Measurements from ENCODE around the gene PLEKHG2.
A peak's percentile ranks its signal among the peaks of the same experiment; 100 is the strongest.

PLEKHG2 gene

DNA sequence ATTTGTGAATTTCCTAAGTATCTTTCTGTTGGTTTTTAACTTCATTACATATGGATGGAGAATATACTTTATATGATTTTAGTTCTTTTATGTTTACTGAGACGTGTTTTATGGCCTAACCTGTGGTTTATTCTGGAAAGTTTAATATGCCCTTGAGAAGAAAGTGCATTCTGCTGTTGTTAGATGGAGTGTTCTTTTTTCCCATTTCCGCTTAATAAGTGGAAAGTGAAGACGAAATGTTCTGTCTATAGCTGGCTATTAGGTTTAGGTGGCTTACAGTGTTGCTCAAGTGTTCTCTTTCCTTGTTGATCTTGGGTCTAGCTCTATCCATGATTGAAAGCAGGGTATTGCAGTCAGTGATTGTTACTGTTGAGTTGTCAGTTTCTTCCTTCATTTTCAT is 50.9 kb downstream of the PLEKHG2 start:
- no peak for DNase-seq

DNA sequence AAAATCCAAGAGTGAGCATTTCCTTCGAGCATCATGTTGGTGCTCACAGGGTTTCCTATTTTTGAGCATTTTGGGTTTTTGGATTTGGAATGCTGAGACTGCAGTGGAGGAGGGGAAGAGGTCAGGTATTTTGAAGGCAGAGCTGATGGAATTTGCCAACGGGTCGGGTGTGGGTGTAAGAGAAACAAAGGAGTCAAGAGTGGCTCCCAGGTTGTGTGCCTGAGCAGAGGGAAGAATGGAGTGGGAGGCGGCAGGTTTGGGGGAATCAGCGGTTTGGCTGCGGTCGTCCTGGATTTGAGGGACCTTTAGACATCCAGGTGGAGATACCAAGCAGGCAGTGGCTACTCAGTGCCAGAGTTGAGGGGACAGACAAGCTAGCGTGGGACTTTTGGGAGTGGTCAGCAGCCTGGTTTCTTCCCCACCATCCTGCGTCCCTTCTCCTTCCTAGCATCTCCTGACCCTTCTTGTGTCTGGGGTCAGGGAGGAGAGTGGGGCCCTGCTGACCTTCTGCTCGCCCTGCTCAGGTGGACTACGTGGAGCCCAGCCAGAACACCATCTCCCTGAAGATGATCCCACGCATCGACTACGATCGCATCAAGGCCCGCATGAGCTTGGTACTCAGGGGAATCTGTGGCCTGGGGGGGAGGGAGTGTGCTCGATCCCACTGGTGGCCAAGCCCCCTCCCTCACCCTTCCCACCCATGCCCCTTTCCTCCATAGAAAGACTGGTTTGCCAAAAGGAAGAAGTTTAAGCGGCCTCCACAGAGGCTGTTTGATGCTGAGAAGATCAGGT is 53.7 kb downstream of the PLEKHG2 start:
- DNase-seq: no peak

DNA sequence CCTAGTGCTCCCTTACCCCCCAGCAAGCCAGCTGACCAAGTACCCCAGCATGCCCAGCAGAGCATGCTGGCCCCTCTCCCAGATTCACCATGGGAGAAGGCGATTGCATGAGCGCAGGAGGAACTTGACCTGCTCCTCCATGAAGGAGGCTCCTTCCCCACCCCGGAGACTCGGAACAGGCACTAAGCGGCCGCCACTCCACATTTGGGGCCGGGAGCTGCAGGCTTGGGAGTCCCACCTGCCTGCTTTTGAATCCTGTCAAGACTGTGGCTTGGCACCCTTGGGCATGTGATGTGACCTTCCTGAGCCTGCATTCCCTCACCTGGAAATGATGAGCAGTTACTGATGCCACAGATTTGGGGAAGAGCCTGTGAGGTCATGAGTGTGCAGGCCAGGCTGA is 55.5 kb downstream of the PLEKHG2 start:
- no peak for DNase-seq

DNA sequence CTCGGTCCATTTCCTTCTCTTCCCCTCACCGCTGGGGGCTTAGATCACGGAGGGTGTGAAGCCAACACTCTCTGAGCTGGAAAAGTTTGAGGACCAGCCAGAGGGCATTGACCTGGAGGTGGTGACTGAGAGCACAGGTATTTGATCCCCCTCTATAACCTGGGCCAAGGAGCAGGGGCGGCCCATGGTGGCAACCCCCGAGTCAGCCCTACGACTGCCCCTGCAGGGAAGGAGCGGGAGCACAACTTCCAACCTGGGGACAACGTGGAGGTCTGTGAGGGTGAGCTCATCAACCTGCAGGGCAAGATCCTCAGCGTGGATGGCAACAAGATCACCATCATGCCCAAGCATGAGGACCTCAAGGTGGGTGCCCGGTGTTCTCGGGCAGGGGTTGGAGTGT is 56.6 kb downstream of the PLEKHG2 start:
- no peak for DNase-seq

DNA sequence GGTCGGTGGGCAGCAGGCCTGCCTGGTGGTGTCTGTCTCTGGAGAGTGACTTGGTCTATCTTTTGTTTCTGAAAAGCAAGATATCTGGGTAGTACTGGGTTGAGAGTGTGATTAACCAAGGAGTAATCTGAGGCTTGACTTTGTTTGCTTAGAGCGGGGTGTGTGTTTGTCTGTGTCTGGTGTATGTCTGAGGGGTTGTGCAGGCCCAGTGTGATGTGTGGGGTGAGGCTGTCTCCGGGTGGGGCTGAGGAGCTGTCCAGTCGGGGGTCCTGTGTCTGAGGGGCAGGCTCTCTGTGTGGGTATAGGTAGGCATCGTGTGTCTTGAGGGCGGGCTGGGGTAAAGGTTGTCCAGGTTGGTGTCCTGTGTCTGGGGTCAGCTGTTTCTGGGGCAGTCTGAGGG is 57.1 kb downstream of the PLEKHG2 start:
- no peak for DNase-seq

DNA sequence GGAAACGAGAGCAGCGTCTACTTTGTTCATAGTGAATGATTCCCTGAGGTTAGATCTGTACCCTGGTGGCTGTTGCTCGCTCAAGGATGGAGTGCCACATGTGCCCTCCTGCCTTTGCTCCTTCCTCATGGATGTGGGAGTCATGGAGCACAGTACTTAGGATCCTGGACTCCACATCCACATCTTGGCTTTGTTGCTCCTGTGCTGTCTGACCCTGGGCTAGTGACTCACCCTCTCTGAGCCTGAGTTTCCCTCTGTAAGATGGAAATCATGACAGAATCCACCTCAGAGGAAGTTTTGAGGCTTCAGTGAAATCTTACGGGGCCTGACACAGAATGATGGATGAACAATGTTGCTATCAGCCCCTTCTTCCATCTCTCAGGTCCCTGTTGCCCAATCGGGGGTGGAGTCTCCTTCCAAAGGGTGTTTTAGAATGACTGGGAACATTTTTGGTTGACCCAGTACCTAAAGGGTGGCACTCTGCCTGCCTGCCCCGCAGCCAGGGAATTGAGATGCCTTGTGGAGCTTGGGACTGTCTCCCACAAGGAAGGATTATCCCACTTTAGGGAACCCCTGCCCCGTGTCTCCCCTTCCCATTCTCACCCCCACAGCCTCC is 58.4 kb downstream of the PLEKHG2 start:
- DNase-seq: no peak

DNA sequence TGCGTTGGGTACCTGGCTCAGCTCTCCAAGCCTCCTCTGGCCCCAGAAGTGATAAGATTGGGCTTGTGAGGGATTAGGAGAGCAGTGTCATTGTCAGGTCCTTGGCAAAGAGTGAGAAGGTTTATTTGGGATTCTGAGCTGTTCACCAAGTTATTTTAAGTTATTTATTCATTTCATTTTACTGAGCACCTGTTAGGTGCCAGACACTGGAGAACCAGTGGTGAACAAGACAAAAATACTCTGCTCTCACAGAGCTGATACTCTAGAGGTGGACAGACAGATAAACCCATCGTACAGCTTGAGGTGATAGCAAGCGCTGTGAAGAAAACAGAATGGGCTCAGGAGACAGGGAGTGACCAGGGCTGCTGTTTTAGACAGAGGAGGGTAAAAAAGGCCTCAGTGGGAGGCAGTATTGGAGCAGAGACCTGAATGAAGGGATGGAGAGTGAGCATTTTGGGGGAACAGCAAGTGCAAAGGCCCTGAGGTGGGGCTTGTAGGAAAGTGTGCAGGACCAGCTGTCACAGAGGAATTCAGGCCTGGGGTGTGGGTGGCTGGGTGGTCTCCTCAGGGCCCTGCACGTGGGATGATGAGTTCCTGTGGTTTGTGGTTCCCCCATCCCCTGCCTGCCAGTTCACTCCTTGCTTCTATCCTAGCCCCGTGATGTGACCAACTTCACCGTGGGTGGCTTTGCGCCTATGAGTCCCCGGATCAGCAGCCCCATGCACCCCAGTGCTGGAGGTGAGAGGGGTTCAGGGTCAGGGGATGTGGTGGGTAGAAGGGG is 59.5 kb downstream of the PLEKHG2 start:
- DNase-seq: no peak

DNA sequence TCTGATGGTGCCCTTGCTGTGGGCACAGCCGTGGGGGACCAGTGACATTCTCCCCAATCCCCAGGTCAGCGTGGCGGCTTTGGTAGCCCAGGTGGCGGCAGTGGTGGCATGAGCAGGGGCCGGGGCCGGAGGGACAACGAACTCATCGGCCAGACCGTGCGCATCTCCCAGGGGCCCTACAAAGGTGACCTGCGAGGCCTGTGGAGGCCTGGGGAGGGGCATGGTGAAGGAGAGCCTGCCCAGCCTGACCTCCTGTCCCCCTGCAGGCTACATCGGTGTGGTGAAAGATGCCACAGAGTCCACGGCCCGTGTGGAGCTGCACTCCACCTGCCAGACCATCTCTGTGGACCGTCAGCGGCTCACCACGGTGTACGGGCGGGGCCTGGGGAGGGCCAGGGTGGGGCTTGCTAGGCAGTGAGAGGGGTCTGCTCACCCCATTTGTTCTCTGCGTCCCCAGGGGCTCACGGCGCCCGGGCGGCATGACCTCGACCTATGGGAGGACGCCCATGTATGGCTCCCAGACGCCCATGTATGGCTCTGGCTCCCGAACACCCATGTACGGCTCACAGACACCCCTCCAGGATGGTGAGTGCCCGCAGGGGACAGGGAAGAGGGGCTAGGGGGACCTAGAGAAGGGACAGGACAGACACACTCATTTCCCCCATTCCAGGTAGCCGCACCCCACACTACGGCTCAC is 60.4 kb downstream of the PLEKHG2 start:
- no peak for DNase-seq

DNA sequence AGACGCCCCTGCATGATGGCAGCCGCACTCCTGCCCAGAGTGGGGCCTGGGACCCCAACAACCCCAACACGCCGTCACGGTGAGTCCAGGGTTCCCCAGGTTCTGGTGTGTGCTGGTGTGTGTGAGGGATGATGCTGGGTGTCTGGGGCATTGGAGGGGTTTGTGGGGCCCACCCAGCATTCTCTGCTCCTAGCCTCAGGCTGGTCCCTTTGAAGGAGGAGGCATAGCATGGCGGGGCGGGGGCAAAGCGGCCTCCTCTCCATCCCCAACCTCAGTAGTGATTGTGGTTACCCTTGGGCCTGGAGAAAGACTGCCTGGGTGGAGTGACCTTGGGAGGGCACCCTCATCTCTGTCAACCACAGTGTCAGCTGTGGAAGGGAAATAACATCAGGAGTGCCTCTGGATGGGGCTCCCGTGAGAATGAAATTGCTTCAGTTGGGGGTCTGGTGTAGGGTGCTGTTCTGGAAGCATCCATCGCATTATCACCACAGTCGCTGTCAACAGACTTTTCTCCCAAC is 61.0 kb downstream of the PLEKHG2 start:
- DNase-seq: no peak

DNA sequence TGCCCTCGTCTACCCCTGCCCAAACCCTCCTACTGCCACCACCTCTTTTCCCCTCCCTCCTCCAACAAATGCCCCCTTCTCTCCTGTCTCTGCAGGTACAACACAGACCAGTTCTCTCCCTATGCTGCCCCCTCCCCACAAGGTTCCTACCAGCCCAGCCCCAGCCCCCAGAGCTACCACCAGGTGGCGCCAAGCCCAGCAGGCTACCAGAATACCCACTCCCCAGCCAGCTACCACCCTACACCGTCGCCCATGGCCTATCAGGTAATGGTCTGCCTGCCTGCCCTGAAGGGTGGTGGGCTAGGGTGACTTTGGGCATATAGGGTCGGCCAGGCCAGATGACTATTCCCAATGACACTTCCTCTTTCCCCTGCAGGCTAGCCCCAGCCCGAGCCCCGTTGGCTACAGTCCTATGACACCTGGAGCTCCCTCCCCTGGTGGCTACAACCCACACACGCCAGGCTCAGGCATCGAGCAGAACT is 61.7 kb downstream of the PLEKHG2 start:
- peak; percentile 72 for DNase-seq

DNA sequence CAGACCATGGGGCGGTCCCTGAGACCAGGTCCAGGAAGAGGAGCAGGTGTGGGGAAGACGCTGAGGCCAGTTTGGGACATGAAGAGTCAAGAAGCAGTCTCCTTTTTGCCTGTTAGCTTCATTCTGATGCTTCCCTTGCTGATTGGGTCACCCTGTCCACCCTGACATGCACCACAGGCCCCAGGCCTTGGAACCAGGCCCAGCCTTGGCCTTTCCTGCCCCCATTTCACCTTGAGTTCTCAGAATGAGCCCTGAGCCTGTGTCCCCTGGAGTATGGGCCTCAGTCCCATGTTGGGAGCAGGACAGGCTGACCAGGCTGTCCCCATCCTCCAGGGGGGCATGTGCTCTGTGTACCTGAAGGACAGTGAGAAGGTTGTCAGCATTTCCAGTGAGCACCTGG is 63.3 kb downstream of the PLEKHG2 start:
- DNase-seq: no peak

All from stimulated activated naive CD4-positive, alpha-beta T cell treated with Interleukin-2 at 50 U/mL for 16 hours (primary cell).